GM19240 (cell line): ENCODE data around the gene GRID1.

Source experiments
- DNase-seq: peaks from one replicate; pipeline ENCODE4 v3.0.0; 2011; ENCODE audit warnings: low spot score; ENCODE audit not compliant: insufficient read length

The GRID1 gene

DNA sequence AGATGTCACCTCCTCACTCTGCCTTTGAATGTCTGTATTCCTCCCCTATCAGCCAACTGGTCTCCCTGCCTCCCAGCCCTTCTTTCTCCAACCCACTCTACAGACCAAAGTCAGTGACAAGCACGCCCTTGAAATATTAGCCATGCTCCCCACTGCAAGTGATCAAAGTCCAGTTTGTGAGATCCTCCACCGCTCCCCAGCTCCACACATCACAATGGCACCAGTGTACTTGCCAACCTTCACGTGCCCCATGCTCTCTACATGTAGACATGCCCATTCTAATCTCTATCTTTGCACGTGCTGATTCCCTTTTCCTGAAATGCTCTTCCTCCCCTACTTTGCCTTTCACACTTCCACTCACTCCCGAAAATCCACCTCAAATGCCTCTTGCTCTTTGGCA, 150.9 kb downstream of the GRID1 start:
- no peak for DNase-seq

DNA sequence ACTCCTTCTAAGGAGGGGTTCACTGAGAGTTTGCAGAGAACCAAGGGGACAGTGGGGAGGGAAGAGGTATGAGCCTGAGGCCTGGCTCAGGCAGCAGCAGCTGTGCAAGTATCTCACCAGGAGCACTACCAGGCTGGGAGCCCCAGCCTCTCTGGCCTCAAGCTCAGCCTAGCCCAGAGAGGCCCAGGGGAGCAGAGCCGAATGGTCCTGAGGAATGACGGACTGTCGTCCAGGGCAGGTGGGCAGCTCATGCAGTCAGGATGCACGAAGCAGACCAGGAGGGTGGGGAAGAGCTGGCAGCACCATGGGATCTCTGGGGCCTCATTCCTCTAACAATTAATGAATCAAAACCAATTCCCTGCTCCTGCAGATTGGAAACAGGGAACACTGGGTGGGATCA, 151.5 kb downstream of the GRID1 start:
- DNase-seq = no peak

DNA sequence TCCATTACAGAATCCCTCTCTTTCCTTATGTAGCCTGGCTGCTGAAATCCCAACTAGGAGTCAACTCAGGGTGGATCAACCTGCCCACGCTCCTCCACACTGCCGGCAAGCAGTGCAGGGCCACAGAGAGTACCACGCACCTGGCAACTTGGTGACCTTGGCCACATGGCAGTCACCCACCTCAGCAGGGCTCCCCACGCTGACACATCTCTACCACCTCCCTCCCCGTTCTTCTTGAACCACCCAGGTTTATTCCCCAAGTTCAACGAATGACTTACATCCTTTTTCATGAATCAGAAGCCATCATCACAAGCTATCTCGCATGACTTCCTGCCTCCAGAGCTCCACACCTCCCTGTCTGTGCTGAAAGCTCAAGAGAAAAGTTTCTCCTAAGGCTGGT, 153.4 kb downstream of the GRID1 start:
- DNase-seq = no peak

DNA sequence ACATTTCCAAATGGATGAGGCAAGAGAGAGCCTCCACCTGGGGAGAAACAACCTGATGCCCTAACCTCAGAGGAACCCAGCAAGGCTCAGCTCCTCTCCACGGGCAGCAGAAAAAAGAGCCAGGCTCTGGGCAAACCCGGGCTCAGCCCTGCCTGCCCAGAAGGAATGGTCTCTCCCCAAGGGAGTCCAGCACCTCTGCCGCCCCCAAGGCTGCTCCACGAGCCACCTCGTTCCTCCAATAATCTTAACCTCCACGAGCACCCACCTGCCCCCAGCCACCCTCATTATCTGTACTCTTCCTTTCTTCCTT, 154.2 kb downstream of the GRID1 start:
- no peak for DNase-seq

DNA sequence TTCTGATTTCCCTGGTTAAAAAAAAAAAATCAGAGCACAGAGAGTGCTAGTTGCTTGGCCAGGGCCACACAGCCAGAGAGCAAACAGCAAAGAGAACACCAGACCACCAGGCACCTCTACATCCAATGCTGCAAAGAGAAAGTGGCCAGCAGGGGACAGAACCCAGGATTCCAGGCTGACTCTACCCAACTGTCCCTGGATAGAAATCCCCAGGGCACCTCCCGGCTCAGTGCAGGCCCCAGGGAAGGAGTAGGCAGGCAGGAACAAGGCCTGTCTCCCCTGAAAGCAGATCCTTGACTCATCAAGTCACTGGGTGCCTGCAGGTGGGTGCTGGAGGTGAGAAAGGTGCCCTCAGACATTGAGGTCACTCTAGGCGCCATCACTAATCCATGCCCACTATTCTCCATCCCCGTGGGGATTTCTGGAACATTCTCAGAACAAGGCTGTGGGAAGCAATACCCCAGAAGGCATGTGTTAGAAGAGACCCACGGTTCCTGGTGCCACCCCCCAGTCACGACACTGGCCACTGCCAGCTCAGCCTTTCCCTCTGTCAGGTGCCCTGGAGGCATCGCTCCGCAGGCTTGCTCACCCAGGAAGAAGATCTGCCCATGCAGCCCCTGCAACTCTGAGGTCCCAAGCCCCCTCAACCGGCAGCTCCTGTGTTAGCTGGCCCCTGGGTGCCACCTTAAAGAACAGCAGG, 154.8 kb downstream of the GRID1 start:
- DNase-seq = no peak

DNA sequence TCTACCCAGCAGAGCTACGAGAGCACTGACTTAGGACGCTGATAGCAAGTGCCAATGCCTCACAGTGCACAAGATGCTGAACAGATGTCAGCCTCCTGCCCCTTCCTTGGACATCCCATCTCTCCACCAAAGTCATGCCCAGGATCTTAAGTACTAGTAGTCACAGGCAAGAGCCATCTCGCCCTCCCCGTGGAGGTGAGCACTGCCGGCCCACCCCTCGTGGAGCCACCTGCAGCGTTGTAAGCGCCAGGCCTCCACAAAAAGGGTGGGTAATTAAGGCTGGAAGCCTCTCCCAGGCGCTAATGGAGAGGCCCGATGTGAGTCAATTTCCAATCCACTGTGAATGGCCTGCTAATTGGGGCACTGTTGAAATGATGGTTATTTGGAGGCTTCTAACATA, 156.2 kb downstream of the GRID1 start:
- no peak for DNase-seq

DNA sequence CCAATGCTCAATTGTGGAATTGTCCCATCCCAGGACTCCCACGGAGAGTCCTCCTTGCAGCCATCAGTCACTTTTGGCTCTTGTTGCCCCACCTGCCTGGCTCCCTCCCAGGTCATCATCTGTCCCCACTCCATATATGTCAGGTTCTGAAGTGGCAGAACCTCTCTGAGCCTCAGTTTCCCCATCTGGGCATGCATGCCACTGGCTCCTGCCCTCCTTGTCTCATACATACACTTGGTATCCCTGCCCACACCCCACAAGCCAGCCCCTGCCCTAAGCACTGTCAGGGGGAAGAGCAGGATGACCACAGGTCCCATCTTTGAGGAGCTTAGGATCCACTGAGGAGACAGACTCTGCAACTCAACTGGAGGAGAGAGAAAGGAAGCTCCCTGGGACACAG, 156.9 kb downstream of the GRID1 start:
- no peak for DNase-seq

DNA sequence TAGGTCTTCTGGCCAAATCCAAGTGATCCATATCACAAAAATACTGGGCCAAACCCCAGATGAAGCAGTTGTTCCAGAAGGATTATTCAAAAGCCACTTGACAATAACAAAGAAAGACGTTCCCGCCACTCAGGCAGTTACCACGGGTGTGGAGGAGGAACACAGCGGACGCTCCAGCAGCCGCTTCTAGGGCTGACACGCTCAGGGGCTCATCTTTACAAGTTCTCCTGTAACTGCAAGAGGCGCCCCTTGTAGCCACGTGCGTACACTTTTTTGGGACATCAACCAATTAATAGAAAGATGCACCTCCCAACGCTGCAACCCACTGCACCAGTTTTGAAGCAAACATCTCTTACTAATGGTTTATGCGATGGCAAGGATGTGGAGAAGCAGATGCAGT, 159.4 kb downstream of the GRID1 start:
- no peak for DNase-seq

DNA sequence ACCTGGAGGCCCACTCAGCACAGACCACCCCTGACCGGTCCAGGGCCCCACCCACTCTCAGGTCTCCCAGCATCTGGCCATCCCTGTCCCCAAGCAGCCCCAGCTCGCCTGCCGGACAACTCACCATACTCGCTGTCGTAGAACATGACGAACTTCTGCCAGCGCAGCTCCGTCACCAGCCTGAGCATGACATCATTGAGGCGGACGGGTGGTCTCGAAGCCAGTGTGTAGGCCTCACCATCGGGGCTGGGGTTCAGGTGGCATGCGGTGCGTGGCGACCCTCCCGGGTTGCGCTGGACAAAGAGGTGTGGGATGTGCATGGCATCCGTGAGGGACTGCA, 160.4 kb downstream of the GRID1 start:
- no peak for DNase-seq

DNA sequence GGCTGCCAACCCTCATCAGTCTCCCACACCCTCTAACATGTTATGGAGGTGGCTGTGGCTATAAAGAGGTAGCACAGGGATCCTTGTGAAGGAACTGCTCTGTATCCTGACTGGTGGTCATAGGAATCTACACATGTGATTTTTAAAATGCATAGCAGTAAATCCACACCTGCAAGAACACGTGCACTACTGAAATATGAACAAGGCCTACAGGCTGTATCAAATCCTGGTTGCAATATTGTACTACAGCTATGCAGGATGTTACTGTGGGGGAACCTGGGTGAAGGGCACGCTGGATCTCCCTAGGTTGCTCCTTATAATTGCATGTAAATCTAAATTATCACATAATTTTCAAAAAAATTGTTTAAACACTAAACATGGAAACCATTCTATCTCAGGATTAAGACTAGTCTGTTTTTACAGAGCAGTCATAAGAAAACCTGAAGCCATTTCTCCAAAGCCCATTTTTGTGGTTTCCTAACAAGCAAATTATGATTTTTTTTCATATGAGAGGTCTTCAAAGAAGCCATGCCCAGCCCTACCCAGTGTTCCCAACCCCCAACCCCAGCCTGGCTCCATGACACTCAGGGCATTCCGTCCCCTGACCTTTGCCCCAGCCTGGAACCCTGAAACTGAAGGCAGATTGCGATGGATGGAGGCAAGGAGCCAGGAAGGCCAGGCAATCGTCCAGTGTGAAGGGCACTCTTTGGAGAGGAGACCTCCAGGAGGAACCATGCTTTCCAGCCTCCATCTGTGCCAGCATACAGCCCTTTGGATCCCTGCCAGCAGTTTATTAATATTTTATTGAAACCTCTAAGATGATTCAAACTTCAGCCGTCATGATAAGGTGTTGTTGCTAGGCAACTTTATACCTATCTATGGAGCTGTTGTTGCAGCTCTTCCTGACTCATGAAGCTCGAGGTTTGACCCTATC, 161.0 kb downstream of the GRID1 start:
- no peak for DNase-seq

DNA sequence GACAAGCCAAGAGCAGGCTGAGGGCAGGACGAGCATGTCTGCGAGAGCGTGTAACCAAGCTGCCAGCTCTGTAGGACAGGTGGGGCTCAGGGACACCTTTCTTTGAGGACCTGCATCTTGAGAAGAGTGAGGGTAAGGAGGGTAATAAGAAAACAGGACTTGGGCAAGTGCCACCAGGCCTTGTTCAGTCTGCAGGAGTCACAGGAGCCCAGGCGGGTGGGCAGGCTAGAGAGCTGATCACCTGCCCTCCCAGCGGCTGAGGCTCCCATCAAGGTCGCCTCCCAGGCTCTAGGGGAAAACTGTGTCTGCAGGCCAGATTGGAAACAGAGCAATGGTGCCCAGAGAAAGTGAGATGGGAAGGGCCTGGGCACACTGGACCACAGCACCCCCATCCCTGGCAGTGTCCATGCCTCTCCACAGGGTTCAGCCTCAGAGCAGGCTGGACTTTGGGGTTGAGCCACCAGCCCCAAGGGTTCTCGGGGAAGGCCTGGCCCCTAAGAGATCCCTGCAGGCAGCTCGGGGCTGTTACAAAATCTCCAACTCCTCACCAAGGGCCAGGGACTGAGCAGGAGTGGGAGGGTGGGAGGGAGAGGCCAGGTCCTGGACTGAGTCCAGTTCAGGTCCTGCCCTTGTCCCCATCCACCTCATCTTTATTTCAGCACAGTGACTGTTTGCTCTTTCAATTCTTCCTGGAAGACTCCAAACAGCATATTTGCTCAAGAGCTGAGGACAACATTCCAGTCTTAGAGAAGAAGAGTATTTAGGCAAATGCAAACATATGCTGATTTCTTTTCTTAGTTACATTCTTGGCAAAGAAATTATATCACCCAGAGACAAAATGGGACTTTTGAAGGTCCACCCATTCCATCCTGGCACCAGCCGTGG, 161.9 kb downstream of the GRID1 start:
- DNase-seq = no peak

DNA sequence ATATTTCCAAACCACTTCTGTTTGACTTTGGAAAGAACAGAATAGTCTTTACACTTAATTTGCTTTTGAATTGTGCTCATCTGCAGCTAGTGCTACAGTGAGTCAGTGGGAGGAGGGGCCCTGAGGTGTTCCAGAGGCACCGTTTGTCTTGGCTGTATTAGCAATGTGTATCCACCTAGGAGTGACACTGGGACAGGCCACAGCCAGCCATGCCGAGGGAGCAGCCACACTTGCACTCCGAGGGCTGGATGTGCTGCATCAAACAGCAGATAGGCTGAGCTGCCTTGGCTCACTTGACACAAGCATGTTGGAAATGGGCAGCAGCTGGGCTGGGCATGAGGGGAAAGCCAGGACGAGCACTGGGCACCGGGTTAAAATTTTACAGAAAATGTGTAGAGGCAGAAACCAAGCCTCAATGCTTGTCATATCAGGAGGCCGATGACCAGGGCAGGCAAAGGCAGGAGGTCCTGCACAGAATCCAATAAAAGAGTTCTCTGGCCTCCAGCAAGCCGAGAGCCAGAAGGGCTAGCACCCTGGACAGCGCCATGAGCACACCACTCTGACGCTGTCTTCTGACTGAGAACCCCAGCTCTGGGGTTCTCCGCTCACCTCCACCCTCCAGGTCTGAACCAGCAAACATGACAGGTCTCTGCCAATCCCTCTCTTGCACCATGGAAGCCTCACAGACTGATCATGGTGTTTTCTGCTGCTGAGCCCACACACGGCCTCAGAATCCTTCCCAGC, 163.3 kb downstream of the GRID1 start:
- DNase-seq = peak; percentile 36

DNA sequence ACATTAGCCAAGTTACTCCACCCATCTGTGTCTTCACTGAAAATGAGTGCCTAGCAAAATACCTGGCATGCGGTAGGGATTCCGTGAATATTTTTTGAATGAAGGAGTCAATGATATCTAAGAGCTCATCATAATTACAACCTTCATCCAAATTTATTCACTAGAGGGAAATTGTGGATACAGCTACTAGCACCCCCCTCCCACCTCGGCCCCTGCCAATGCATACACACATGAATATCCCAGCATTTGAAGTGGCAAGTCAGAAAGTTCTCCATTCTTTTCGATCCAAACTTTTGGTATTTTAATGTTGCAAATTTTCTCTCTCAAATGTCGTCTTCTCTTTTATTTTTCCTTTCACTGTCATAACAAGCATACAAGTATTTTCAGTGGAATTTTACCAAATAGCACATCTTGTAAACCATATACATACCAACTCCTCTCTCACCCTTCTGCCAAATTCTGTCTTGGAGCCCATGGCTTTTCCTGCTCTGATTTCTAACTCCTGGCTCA, 164.3 kb downstream of the GRID1 start:
- DNase-seq = no peak

DNA sequence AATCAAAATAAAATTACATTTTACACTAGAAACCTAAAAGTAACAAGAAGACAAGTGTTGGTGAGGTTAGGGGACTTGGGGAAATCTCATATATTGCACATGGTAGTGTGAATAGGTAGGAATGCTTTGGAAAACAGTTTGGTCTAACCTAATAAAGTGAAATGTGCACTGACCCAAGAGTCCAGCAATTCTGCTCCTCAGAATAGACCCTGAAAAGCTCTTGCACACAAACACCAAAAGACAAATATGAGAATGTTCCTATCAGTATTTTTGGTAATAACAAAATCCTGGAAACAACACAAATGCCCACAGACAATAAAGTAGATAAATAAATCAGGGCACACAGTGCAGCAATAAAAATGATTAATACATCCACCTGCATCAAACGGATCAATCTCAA, 165.7 kb downstream of the GRID1 start:
- no peak for DNase-seq

DNA sequence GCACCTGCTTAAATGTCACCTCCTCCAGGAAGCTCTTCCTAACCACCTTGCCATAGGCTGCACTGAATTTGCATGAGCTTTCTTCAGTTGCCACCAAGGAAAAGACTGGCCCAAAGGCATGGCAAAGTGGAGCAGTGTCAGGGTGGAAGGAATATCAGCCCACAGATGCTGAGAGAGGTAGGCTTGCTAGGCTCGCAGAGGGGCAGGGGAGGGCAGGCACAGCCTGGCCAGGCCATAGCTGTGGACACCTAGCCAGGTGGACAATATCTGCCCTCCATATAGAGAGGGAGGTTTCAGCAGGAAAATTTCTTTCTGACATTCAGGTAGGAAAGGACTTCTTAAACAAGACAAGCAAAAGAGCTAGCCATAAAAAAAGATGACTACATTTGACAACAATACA, 166.3 kb downstream of the GRID1 start:
- DNase-seq = no peak

DNA sequence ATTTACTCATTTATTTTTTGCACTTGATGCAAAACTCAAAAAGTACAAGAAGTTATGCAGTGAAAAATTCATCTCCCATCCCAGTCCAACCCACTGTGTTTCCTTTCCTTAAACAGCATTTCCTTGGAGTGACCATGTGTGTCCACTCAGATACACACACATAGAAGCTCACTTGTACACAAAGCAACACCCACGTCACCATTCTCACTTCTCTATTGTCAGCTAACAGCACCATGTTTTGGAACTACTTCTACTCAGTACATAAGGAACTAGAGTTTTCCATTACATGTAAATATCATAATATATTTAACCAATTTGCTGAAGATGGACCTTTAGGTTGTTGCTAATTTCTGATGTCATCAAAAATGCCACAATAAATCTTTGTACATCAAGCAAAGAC, 167.6 kb downstream of the GRID1 start:
- DNase-seq = no peak

DNA sequence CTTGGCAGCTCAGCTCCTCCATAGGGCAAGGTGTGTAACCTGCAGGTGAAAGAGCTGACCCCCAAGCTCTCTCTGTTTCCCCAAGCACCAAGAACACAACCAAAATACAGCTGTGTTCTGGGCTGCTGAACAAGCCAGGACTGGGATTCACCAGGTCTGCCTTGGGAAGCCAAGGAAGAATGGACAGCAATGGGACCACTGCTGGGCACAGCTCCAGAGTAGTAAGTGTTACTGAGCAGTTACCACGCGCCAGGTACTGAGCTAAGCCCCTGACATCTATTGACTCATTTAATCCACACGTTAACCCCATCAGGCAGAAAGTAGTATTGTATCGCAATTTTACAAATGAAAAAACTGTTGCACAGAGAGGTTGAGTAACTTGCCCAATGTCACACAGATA, 168.3 kb downstream of the GRID1 start:
- no peak for DNase-seq

DNA sequence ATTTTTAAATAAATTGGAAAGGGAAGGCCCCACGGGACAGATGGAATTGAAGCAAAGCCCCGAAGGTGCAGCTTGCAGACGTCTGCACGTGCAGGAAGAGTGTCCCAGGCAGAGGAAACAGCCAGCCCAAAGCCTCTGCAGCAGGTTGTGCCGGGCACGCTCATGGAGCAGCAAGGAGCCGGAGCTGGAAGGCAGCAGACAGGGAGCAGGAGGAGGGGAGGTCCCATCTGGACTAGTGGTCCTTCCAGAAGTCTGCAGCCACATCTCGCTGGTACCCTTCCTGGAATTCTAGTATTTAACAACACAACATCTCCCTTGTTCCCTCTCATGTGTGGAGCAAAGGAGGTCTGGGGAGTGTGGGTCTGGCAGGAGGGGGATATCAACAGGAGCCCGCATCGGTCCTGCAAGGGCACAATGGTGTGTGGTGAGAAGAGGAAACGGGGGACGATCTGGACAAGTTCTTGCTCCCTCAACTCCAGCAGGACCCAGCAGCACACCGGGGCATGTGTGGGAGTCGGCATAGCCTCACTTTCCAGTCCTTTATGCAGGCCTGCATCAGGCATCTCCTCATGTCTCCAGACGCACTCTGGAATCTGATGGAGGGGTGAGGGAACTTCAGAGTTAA, 169.3 kb downstream of the GRID1 start:
- no peak for DNase-seq

DNA sequence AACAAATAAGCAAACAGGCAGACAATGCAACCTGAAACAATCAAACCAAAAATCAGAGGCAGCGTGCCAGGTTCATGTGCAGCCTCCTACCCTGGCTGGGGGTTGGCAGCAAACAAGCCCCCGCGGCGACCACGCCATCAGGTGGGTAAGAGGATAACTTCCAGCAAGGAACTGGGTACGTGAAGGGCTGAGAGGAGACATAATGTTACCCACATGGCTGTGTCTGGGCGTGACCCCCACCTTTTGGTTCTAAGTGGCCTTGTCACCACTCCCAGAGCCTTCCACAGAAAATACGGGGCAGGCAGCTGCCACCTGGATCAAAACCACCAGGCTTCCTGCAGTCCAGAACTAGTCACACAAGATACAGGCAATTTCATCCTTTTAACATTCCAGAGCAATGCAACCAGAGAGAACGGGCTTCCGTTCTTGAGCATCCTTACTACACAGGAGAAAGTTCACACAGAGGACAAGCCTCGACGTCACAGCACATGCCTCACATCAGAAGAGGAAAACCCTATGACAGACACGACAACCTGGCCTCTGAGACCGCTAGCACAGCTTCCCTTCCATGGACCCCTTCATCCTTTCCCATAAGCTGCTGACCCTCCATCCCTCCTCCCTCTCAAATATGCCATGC, 171.0 kb downstream of the GRID1 start:
- DNase-seq = no peak

DNA sequence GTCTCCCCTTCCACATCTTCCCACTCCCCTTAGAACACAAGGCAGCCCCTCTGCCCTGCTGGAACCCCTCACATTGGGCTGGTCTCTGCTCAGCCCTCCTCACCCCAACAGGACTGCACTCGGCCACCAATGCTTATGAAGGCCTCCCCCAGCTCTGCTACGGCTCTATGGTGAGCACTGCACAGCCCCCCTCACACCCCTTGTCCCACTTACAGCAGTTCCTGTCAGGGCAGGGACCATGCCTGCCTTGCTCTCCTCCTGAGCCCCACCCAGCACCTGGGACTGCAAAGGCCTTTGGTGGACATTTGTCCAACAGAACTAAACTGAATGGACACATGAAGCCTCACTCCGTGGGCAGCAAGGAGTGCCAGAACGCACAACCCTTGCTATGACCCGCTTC, 171.9 kb downstream of the GRID1 start:
- DNase-seq = no peak
